Heart right ventricle (tissue), 16 donors: ENCODE data around the gene SLC28A2. TPM values are rescaled to one million over a fixed set of nuclear protein-coding genes. Genes with fewer than 3 reads are reported as not detected.

ENCODE experiments used
- ATAC-seq, 8 donors: fragments of 200-7000 bp; cut with Tn5 transposase; one replicate each; pipeline ENCODE4 v1.9.1; 2020; ENCODE audit warnings: mild to moderate bottlenecking in 8 of 8, moderate library complexity in 8 of 8, moderate number of reproducible peaks in 1 of 8
- DNase-seq, 2 donors: peaks; one replicate each; pipeline ENCODE4 v3.0.0-alpha.2; 2020
- H3K27ac ChIP-seq, 10 donors: fragments of 200-600 bp; sonication (generic) in 2 of 10; one replicate each; pipeline versions ENCODE4 v1.5.0 to v1.8.0; 2020 to 2022; ENCODE audit warnings: mild to moderate bottlenecking in 3 of 10
- H3K27me3 ChIP-seq, 7 donors: fragments of 200-600 bp; one replicate each; pipeline ENCODE4 v1.8.0; 2021 to 2022; ENCODE audit warnings: mild to moderate bottlenecking in 2 of 7
- H3K36me3 ChIP-seq, 9 donors: fragments of 200-600 bp; sonication (generic) in 1 of 9; one replicate each; pipeline versions ENCODE4 v1.5.0 to v1.8.0; 2020 to 2022; ENCODE audit warnings: mild to moderate bottlenecking in 2 of 9
- H3K4me1 ChIP-seq, 9 donors: fragments of 200-600 bp; sonication (generic) in 1 of 9; one replicate each; pipeline versions ENCODE4 v1.5.0 to v1.8.0; 2020 to 2022; ENCODE audit warnings: mild to moderate bottlenecking in 4 of 9
- H3K4me3 ChIP-seq, 10 donors: fragments of 200-600 bp; sonication (generic) in 2 of 10; one replicate each; pipeline versions ENCODE4 v1.5.0 to v1.8.0; 2020 to 2022; ENCODE audit warnings: mild to moderate bottlenecking in 7 of 10, moderate library complexity in 2 of 10
- H3K9me3 ChIP-seq, 11 donors: fragments of 200-600 bp in 10 of 11; sonication (generic) in 2 of 11; one replicate each; pipeline versions ENCODE4 v1.5.0 to v1.8.0; 2013 to 2022; ENCODE audit warnings: mild to moderate bottlenecking in 2 of 11, control low read depth in 1 of 11, moderate library complexity in 1 of 11
- WGBS, 2 donors: extraction: QIAGEN DNeasy Blood & Tissue Kit; methylation state at CpG; one replicate each; pipeline ENCODE4 v1.1.7; 2013; ENCODE audit warnings: inconsistent platforms in 1 of 2; 5-methylcytosine and 5-hydroxymethylcytosine counted together
- intact Hi-C, 10 donors: fragments of 100-400 bp; cut with DNase I; formaldehyde crosslinking; loops; one replicate each; pipeline versions ENCODE4 v1.11.1 to v1.14.2; 2022
- polyA plus RNA-seq, 2 donors: library from polyadenylated mRNA; stranded (reverse); fragments of 200-250 nt; gene quantifications; one replicate each; pipeline ENCODE4 v1.2.3, GENCODE V29; 2013
- total RNA-seq, 10 donors: library from RNA; stranded (reverse); fragmentation: NEBNext Ultra II Directional in 3 of 10; extraction: Animal tissue kit (Norgen Biotek cat#: 25700) in 3 of 10; gene quantifications; one replicate each; pipeline versions ENCODE4 v1.2.1 to v1.2.4, GENCODE V29; 2021 to 2023
- TF ChIP-seq, protein P1 (sequence below), 9 donors: fragments of 200-600 bp; sonication (generic) in 2 of 9; IDR thresholded peaks; one replicate each; pipeline versions ENCODE4 v1.5.0 to v1.8.0; 2021 to 2022; ENCODE audit warnings: antibody characterized with exemption in 9 of 9, mild to moderate bottlenecking in 5 of 9, moderate library complexity in 1 of 9
- donor health status: Arrhythmogenic right ventricular cardiomyopathy.
- donor health status: ischemic (EF 13 %, LVEDD 7.1; RV severe dilation, severe dysfunction).
- donor health status: healthy with polysubstance abuse.
- donor health status: DM: no; HTN: yes; CAD: no.
- donor health status: DM: no; HTN: no; CAD: no.
- donor health status: ischemic (EF 25% LVEDD 6.9; RV normal size, moderate dysfunction).
- donor health status: ischemic (EF 25% LVEDD 5.7; RV mildly dilated, moderate dysfunction).
- donor health status: healthy.
- donor health status: DM: yes; HTN: yes; CAD: no.
- donor health status: Ischemic cardiomyopathy.
- donor health status: ischemic (EF 35%, LVEDD 5.7; RV mildly dilated, moderate dysfunction).
- donor health status: nonischemic (EF 11% LVEDD 7.7; RV severe dilation, severe dysfunction).
- donor health status: DM: yes; HTN: yes; CAD: no.
- donor health status: PGD.
- donor health status: ischemic (EF 29% LVEDD 5.4; RV normal size, mild dysfunction).
- donor health status: nonischemic (EF 23%, LVEDD 6.1; RV moderate dilation, normal function).

SLC28A2 gene
- total and polyA plus RNA-seq, 12 donors: not detected

DNA sequence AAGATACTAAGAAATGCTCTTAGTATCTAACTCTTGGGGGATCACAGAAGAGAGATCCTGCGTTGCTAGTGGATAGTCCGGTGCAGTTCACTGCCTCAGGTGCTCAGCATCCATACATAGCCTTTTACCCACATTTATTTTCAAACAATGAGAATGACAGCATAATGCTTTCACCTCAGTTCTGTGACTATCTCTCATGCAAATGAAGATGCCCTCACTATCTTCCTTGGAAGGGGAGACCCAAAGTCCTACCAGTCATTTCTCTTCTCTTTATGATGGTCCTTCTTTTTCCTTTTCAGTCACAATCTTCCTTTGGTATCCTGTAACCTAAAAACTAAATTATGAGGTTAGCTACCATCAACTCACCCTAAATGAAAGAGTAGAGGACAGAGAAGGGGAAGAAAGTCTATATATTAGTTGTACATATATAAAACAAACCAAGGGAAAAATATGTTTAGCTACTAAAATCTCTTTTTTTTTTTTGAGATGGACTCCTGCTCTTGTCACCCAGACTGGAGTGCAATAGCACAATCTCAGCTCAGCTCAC is 30.9 kb upstream of the SLC28A2 start:
- Histone ChIP-seq H3K27me3 (peaks cover 0 to 24% (median 0%) of the 10 kb centered on the region in 7 donors), H3K27ac (no peak overlapping the region), H3K4me1 (no peaks in the 10 kb centered on the region), H3K36me3 (no peaks in the 10 kb centered on the region), H3K9me3 (no peaks in the 10 kb centered on the region), H3K4me3 (no peak overlapping the region)
- DNase-seq (no peak), ATAC-seq (no peak)
- TF ChIP-seq, protein P1, sequence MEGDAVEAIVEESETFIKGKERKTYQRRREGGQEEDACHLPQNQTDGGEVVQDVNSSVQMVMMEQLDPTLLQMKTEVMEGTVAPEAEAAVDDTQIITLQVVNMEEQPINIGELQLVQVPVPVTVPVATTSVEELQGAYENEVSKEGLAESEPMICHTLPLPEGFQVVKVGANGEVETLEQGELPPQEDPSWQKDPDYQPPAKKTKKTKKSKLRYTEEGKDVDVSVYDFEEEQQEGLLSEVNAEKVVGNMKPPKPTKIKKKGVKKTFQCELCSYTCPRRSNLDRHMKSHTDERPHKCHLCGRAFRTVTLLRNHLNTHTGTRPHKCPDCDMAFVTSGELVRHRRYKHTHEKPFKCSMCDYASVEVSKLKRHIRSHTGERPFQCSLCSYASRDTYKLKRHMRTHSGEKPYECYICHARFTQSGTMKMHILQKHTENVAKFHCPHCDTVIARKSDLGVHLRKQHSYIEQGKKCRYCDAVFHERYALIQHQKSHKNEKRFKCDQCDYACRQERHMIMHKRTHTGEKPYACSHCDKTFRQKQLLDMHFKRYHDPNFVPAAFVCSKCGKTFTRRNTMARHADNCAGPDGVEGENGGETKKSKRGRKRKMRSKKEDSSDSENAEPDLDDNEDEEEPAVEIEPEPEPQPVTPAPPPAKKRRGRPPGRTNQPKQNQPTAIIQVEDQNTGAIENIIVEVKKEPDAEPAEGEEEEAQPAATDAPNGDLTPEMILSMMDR (IDR thresholded peaks at IDR 0.05): no peak
- intact Hi-C loops: no loop called here
- WGBS, 2 donors: 94% methylated on average over 2 of the region's 2 CpGs

DNA sequence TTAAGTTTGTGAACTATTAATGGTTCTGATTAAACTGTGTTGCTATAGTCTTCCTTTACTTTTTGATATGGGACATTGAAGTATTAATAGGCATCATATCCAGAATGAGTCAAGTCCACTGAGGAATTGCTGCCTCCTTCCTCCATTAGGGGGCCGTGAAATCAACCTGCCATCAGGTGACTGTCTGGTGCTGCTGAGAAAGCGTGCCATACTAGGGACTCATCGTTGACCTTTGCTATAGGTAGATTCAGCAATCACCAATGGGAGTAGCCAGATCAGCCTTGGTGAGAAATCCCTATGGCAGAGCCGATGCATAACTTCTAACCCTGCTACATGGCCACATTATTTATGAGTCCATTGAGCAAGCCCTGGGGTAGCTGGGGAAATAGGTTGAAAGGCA is 30.1 kb upstream of the SLC28A2 start:
- Histone ChIP-seq H3K27ac (no peak overlapping the region), H3K36me3 (no peaks in the 10 kb centered on the region), H3K9me3 (no peaks in the 10 kb centered on the region), H3K27me3 (peaks cover 0 to 24% (median 0%) of the 10 kb centered on the region in 7 donors), H3K4me3 (no peak overlapping the region), H3K4me1 (no peaks in the 10 kb centered on the region)
- DNase-seq (no peak), ATAC-seq (no peak)
- intact Hi-C loops: no loop called here
- TF ChIP-seq, protein P1 (IDR thresholded peaks at IDR 0.05): no peak
- WGBS, 2 donors: 70 to 84% methylated on average over 4 of the region's 4 CpGs

DNA sequence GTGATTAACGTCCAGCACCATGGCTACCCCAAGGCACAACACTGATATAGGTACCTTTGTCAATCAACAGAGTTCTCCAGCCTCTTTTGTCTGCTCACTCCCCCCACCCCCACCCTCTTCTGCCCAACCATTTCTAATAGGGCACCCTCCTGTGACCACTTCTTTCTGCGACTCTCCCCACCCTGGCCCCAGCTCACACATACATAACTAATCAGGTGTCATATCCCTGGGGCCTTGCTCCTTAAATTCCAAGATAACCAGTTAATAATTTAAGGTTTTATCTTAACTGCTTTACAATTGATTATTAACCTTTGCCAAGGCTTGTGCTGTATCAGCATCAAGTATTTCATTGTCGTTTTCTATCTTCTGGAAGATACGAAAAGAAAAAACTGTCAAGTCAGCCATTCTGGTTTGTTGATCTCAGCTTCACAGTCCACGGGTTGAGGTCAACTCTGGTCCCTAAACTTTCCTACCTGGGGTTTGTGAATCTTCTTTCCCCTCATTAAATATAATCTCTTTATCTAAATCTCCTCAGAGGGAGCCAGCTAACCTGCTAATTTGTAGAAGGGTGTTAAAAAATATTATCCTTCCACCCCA is 27.3 kb upstream of the SLC28A2 start:
- intact Hi-C loops: no loop called here
- WGBS, 2 donors: 33 to 52% methylated on average over 5 of the region's 5 CpGs
- H3K27ac ChIP-seq: no peak overlapping the region
- no peaks in the 10 kb centered on the region for H3K4me1 ChIP-seq
- DNase-seq (no peak), ATAC-seq (no peak)
- no peaks in the 10 kb centered on the region for H3K9me3 ChIP-seq
- no peaks in the 10 kb centered on the region for H3K36me3 ChIP-seq
- TF ChIP-seq, protein P1 (IDR thresholded peaks at IDR 0.05): no peak
- H3K4me3 ChIP-seq: no peak overlapping the region
- H3K27me3 ChIP-seq: peaks cover 0 to 21% (median 0%) of the 10 kb centered on the region in 7 donors

DNA sequence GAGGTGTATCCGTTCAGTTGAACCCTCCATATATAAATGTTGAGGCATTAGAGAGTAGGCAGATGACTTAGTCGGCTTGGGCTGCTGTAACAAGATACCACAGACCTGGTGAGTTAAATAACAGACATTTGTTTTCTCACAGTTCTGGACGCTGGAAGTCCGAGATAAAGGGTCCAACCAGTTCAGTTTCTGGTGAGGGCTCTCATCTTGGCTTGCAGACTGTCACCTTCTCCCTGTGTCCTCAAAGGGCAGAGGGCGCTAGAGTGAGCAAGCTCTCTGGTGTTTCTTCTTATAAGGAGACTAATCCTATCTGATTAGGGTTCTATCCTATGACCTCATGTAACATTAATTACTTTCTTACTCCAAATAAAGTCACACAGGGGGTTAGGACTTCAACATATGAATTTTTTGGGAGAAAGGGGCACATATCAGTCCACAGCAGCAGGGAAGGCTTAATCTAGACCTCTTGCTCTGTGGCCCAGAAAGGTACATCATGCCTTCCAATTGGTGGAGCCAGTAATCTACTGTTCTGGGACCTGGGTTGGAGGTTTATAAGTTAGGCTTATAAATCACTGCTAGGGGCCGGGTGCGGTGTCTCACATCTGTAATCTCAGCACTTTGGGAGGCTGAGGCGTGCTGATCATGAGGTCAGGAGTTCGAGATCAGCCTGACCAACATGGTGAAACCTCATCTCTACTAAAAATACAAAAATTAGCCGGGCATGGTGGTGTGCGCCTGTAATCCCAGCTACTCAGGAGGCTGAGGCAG is 26.3 kb upstream of the SLC28A2 start:
- 75 to 81% methylated on average over 11 of the region's 11 CpGs for WGBS, 2 donors
- no peaks in the 10 kb centered on the region for H3K9me3 ChIP-seq
- TF ChIP-seq, protein P1 (IDR thresholded peaks at IDR 0.05): no peak

More for the DNA sequence above, 26.3 kb upstream of the SLC28A2 start:
- no peak overlapping the region for H3K4me3 ChIP-seq
- no peaks in the 10 kb centered on the region for H3K36me3 ChIP-seq
- peaks cover 0 to 15% (median 0%) of the 10 kb centered on the region in 7 donors for H3K27me3 ChIP-seq
- intact Hi-C loops: no loop called here
- H3K27ac ChIP-seq: no peak overlapping the region
- no peak for DNase-seq
- peaks cover 0 to 5% (median 0%) of the 10 kb centered on the region in 9 donors for H3K4me1 ChIP-seq
- no peak for ATAC-seq
